ENCODE measurements around the gene CLDN12. TPM values are rescaled to one million over a fixed set of nuclear protein-coding genes. Genes with fewer than 3 reads are reported as not detected.

CLDN12 gene
- total RNA-seq, 1 donor from 2014 or later: 40.3 TPM

GRCh38 chr7:90387470-90388240, 15.6 kb upstream of the CLDN12 start:
- Histone ChIP-seq H3K9me3 (replicated peaks) (no peaks in the 10 kb centered on the region), H3K27me3 (ENCODE audit: low read depth) (no peaks in the 10 kb centered on the region), H3K27ac (replicated peaks) (no peak overlapping the region), H3K4me1 (no peaks in the 10 kb centered on the region), H3K4me3 (no peak overlapping the region), H3K36me3 (peaks cover 42% of the 10 kb centered on the region)
- intact Hi-C loops (cut with micrococcal nuclease): no loop called here
- DNase-seq: no peak
- TF ChIP-seq CTCF (IDR thresholded peaks at IDR 0.05; ENCODE audit: borderline replicate concordance): no peak

GRCh38 chr7:90390926-90391325, 12.3 kb upstream of the CLDN12 start:
- Histone ChIP-seq H3K36me3 (peaks cover 10% of the 10 kb centered on the region), H3K27ac (replicated peaks) (no peak overlapping the region), H3K4me3 (no peak overlapping the region), H3K4me1 (no peaks in the 10 kb centered on the region), H3K9me3 (replicated peaks) (no peaks in the 10 kb centered on the region), H3K27me3 (ENCODE audit: low read depth) (no peaks in the 10 kb centered on the region)
- DNase-seq: no peak
- TF ChIP-seq CTCF (IDR thresholded peaks at IDR 0.05; ENCODE audit: borderline replicate concordance): no peak
- intact Hi-C loops (cut with micrococcal nuclease): loop anchor here (10.0 kb wide), 1 partner anchor 46 kb away; the partner anchor contains the start of gene GTPBP10

DNA sequence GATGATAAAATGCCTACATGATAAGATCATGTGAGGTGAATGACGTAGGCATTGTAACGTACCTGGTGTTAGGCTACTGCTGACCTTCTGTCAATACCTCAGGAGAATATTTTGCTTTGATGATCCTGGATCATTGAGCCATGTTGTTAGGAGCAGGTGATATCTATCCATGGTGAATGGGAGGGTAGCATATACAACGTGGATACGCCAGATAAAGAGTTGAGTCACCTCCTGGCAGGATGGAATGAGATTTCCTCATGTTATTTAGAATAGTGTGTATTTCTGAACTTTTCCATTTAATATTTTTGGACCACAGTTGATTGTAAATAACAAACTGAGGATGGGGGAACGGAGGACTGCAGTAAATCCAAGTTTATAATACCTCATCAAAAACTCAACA, 11.8 kb upstream of the CLDN12 start:
- H3K36me3 ChIP-seq: peaks cover 4% of the 10 kb centered on the region
- no peak overlapping the region for H3K27ac ChIP-seq (replicated peaks)
- H3K4me1 ChIP-seq: no peaks in the 10 kb centered on the region
- H3K9me3 ChIP-seq (replicated peaks): no peaks in the 10 kb centered on the region
- no peaks in the 10 kb centered on the region for H3K27me3 ChIP-seq (ENCODE audit: low read depth)
- no peak for TF ChIP-seq CTCF (IDR thresholded peaks at IDR 0.05; ENCODE audit: borderline replicate concordance)
- H3K4me3 ChIP-seq: no peak overlapping the region
- intact Hi-C loops (cut with micrococcal nuclease): loop anchor here (10.0 kb wide), 1 partner anchor 47 kb away; the partner anchor contains the start of gene GTPBP10
- DNase-seq: no peak

GRCh38 chr7:90396420-90396819, 6.8 kb upstream of the CLDN12 start:
- H3K27ac ChIP-seq (replicated peaks): no peak overlapping the region
- no peaks in the 10 kb centered on the region for H3K4me1 ChIP-seq
- H3K27me3 ChIP-seq (ENCODE audit: low read depth): no peaks in the 10 kb centered on the region
- H3K9me3 ChIP-seq (replicated peaks): peaks cover 15% of the 10 kb centered on the region
- DNase-seq: no peak
- no peaks in the 10 kb centered on the region for H3K36me3 ChIP-seq
- H3K4me3 ChIP-seq: no peak overlapping the region
- intact Hi-C loops (cut with micrococcal nuclease): loop anchor here (10.0 kb wide), 1 partner anchor 52 kb away; the partner anchor contains the start of gene GTPBP10
- TF ChIP-seq CTCF (IDR thresholded peaks at IDR 0.05; ENCODE audit: borderline replicate concordance): no peak

DNA sequence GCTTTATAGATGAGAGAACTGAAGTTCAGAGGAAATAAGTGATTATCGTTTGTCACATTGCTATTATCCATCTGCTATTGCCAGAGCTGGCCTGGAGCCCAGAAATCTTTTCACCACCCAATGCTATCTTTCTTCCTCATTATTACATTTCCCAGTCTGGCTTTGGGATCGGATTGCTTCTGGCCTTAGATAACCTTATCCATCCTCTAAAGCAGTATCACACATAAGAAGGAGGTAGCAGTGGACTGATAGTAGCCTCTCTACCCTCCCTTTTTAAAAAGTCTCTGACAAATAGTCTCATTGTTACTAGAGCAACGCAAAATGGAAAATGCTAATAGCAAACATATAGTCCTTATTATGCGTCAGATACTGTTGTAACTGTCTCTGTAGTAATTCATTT, 1.3 kb upstream of the CLDN12 start:
- no peak for DNase-seq
- H3K9me3 ChIP-seq (replicated peaks): peaks cover 15% of the 10 kb centered on the region
- no peaks in the 10 kb centered on the region for H3K27me3 ChIP-seq (ENCODE audit: low read depth)
- TF ChIP-seq CTCF (IDR thresholded peaks at IDR 0.05; ENCODE audit: borderline replicate concordance): no peak
- H3K27ac ChIP-seq (replicated peaks): no peak overlapping the region
- intact Hi-C loops (cut with micrococcal nuclease): no loop called here
- peaks cover 39% of the 10 kb centered on the region for H3K4me1 ChIP-seq
- peaks cover 15% of the 10 kb centered on the region for H3K36me3 ChIP-seq
- no peak overlapping the region for H3K4me3 ChIP-seq
